NCI-H2029 treated with DMSO at 0.1 percent for 48 hours (cell line): Measurements from ENCODE around the gene INSRR.

Experiments used
- DNase-seq: peaks from one replicate; lab custom pipeline; 2025; lab: John Stamatoyannopoulos, UW

The INSRR gene

DNA sequence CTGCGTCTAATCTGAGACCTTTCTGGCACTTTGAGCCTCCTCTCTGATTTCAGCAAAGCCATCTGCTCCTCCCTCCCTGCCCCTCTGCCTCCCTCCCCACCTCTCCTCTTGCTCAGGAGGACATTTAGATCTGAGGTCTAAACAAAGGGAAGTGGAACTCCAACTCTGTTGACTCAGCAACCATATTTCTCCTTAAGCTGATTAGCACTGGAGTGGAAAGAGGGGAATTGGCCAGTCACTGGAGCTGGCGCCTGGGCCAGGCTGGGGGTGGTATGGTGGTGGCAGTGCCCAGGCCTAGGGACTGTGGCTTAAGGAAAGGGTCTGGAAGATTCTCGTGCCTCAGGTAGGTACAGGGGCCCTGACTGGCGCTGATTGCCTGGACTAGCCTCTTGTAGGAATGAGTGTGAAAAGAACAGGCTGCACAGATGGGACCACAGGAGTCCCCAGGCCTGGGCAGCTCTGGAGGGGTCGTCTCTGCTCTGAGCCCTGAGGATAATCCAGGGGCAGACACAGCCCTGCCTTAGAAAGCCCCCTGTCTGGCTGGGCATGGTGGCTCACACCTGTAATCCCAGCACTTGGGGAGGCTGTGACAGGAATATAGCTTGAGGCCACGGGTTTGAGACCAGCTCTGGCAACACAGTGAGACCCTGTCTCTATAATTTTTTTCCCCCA lies 54.2 kb downstream of the INSRR start:
- DNase-seq = peak; percentile 91

DNA sequence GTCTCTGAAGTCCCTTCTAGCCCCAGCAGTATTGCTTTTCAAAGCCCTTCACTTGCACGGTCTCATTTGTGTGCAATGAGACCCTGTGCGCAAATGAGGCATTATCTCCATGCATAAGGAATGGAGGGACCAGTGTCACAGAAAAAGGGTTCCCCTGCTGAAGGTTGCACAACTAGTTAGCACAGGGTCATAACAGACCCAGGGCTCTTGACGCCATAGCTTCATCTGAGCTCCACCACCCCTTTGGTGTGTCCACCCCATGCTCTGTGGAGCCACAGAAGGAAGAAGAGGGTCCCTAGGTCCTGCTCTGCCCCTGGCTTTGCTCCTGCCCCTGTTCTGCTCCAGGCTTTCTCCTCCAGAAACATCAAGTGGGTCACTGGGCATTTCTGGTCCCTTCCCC lies 54.9 kb downstream of the INSRR start:
- DNase-seq = no peak

DNA sequence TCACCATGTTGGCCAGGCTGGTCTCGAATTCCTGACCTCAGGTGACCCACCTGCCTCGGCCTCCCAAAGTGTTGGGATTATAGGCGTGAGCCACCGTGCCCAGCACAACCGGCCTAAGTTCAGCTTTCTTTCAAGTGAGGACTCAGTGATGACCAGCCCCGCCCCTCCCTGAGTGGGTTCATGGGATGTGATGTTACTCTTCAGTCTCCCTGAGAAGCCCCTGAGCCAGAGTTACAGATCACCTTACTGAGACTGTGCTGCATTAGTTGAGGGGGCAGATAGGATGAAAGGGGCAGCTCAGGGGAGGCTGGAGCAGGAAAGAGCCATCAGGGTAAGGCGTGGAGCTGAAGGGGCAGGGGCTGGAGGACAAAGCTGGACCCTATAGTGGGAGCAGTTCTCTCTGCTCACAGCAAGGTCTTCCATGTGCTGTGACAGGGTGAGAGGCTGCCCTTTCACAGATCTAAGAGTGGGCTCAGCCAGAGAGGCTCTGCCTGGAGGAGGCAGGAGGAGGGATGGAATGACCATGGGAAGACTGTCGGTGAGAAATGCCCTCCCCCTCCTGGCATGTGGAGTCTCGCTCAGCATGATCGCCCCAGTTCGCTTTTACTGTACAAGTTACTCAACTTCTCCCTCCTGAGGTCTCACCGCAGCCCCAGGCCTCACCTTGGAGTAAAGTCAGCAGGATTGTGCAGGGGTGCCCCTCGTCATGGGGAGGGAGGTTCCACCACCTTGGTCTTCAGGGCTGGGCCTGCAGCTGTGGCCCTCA lies 55.6 kb downstream of the INSRR start:
- DNase-seq = no peak

DNA sequence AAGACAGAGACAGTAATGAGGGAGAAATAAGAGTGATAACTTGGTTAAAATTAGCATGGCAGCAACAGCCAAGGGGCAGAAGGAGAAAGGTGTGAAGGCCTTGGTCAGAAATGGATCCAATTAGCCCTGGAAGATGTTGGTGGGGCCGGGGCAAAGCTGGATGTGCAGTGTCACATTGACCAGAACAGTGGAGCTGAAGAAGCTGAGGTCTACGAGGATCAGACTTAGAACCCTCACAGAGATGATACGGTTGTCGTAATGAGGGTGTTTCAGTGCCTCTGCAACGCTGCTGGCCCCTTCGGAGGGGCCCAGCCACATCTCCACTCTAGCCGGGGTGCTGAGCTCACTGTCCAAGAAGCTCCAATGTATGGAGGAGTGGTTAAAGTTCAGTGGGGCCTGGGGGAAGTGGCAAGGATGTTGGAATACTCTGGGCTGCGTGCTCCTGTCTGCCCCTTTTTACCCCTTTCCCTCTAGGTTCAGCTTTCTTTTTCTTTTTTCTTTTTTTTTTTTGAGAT lies 56.4 kb downstream of the INSRR start:
- DNase-seq = no peak

DNA sequence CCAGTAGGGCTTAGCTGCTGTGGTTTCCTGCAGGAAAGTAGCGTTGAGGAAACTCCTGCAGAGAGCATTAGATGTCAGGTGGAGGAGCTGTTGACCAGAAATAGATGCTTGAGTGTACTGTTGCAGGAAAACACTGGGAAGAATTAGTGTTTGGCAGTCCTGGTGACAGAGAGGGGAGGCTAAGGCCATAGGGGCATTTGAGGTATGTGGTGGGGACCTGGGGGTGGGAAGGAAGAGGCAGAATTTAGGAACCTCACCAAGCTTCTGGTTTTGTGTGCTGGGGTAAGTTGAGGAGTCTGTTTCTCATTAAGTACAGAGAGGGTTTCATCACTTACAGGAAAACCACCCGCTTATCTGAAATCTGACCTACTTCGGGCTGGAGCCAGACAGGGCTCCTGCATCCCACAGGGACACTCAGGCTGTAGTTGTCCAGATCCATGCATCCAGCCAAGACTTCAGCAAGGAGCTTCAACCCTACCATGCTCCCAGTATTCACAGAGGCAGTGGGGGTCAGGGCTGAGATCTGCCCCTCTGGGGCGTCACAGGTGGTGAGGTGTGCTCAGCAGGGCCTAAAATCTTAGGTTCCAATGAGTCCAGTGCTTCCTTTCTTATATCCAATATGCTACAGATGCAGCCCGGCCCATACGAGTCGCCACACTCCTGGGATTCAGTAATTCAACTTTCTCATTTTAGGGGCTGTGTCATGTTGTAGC lies 57.4 kb downstream of the INSRR start:
- DNase-seq = peak; percentile 2

DNA sequence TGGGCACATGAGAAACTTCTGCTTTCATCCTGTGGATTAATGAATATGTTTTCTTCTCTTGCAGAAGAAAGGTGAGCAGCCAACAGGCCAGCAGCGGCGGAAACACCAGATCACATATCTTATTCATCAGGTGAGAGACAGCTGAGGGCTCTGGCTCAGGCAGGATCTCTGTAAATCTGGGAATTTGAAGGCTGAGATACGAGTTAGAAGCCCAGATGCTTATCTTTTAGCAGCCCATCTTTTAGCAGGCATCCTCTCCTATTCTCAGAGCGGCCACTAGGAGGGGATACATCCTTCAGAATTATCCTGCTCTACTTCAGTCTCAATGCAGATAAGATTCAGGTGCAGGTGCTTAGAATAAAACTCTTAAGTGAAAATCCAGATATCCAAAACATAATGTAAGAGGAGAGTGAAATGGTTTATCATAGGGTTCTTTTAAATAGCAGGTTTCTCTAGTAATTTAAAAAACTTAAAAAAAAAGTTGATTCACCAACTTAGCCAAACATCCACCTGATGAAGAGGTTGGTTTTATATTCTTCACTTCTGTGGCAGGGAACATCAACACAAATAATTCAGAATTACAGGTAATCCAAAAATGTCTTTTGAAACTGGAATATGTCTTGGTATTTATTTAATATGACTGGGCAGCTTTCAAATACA lies 61.6 kb downstream of the INSRR start:
- peak; percentile 37 for DNase-seq

DNA sequence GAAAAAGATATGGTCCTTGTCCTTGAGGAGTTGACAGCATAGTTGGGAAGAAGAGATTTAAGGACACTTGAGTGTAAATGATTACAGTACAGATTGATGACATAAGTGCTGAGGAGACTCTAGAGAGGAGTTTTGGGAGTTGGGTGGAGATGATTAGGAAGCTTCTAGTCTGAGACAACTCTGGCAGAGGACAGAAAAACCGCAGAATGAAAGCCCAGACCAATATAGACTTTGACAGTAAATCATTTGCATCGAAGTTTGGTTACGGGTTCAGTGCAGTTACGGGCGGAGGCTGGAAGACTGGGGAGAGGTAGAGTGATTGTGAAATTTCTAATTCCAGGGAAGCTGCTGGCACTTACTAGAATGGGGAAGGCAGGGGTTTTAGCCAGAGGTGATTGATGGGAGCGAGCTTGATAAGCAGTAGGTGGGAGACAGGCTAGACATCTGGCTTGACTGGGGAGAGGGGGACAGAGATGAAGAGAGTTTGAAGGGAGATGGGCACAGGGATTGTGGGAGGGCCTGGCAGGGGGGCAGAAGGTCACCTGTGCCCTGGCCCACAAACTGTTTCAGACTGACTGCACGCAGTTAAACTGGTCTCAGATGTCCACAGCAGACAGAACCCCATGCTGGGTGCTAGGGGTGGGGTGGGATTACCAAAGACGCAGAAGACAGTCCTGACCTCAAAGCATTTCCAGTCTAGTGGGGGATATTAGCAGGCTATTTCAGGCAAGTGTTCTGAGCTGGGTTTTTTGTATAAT lies 62.4 kb downstream of the INSRR start:
- no peak for DNase-seq

DNA sequence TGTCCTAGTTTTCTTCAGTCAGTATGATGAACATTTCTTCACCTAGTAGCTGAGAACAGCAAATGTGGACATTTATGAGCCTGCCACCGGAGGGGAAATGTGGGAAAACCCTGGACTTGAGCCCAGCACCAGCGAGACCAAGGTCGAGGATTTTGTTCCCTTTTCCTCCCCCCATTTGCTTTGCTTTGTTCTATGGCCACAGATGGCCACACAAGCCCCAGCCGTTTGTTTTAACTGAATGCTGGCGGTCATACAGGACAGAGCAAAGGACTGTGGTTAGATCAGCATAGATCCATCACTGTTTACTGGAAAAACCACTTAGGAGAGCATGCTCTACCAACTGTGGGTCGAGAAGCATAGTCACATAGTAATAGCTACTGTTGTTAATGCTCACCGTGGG lies 63.1 kb downstream of the INSRR start:
- no peak for DNase-seq

DNA sequence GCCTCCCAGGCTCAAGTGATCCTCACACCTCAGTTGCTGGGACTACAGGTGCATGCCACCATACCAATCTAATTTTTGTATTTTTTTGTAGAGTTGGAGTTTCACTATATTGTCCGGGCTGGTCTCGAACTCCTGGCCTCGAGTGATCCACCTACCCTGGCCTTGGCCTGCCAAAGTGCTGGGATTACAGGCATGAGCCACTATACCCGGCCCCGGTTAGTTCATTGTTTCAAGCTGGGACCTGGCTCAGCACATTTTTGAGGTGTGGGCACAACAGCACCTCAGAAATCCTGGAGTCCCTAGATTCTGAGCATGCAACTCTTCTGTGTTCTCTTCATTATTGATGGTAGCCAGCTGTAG lies 63.6 kb downstream of the INSRR start:
- DNase-seq = no peak

DNA sequence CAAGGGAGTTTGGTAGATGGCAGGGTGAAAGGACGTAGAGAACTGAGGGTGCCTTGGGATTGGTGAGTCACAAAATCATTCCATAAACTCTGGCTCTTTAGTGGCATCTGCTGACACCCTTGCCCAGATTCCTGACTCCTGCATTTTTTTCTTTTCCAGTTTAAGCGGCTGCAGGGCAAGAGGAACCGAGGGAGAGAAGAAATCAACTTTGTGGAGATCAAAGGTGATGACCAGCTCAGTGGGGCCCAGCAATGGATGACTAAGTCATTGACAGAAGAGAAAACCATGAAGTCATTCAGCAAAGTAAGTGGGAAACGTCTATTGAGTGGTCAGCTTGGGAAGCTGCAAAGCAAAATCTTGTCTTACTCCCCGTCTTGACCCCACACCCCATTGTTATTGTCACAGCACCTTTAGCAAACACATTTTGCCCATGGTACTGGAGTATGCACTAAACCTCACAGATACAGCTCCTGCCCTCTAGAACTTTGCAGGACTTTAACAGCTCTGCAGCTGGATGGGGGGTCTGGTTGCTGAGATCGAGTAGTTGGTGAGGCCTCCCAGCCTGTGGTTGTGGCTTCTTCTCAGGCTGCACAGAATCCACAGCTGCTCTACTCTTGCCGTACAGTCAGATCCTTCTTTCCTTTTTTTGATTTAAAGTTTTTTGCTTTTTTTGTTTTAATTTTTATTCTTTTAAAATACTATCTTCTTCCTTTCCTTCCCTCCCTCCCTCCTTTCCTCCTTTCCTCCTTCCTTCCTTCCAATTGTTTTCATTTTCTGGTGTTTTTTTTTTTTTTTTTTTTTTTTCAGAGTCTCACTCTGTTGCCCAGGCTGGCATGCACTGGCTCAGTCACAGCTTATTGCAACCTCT lies 64.2 kb downstream of the INSRR start:
- DNase-seq = no peak
